Limb (tissue), 2 donors: Measurements from ENCODE around the gene MAML3.

Source experiments
- DNase-seq, 2 donors: peaks; one replicate each; pipeline ENCODE4 v3.0.0-alpha.2; 2016; ENCODE audit errors: extremely low spot score in 2 of 2

The MAML3 gene

GRCh38 chr4:139815778-139816601 lies 338.0 kb downstream of the MAML3 start:
- DNase-seq: peak; percentile 31 to 74

GRCh38 chr4:139814323-139815015 lies 339.5 kb downstream of the MAML3 start:
- DNase-seq: no peak

DNA sequence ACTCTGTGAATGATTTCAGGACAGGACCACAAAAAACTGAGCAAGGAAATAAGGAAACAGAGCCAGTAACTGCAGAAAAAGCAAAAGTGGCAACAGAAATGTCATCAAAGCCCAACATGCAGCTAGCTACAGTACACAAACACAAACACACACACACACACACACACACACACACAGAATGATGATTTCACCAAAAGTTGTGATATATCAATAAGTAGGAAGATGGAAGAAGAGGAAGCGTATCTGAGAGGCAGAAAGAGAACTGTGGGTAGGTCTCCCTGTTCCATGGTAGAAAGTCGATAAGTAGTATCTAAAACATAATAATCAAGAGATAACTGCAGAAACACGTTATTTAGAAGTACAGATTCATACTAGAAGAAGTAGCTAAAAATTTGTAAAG lies 340.1 kb downstream of the MAML3 start:
- DNase-seq: no peak

DNA sequence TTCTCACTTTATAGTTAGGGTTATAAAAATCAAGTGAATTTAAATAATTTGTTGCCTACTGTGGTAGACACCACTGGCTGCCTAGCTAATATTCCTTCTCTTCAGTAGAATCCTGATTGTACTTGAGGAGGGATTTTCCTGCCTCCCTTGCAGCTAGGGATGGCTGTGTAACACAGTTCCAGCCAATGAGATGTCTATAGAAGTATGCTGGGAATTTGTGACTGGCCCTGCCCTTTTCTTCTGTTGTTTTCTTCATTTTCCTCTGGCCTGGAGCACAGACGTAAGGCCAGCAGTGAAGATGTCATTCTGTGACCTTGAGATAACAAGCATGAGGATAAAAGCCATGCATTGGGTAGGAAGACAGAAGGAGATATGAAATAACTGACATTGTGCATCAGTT lies 343.3 kb downstream of the MAML3 start:
- DNase-seq: no peak

GRCh38 chr4:139809757-139810140 lies 344.2 kb downstream of the MAML3 start:
- no peak for DNase-seq

GRCh38 chr4:139808808-139809756 lies 344.9 kb downstream of the MAML3 start:
- peak; percentile 54 to 63 for DNase-seq

DNA sequence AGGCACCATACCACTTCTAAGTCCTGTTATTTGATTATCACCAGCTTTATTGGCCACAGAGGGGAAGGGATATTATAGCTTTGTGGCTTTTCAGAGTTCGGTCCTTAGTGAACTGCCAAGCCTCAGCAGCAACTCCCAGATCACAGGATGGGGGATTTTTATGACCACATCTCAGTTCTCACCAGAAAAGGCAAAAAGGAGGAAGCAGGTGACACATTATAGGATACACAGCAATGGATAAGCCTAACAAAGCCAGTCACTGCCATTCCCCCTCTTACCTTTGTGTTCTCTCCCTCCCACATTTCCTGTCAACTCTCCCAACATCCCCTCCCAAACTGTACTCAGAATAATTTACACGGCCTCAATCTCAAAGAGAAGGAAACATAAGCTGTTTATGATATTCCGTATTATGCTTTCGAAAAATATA lies 345.6 kb downstream of the MAML3 start:
- DNase-seq: no peak

DNA sequence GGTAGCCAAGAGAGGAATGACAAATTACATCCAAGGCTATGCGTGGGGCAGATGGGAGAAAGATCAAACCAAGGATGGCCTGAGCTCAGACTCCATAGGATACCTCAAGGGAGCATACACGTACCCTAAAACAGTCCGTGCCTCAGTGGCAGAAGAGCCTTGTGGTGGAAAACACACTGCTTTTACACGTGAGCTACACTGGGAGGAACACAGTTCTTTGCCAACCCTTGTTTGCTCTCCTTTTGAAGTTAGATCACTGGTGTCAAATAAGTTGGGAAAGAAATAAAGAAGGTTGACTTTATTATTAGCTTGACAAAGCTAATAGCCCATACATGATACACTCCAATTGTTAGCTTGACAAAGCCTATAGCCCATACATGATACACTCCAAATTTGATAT lies 346.5 kb downstream of the MAML3 start:
- no peak for DNase-seq

DNA sequence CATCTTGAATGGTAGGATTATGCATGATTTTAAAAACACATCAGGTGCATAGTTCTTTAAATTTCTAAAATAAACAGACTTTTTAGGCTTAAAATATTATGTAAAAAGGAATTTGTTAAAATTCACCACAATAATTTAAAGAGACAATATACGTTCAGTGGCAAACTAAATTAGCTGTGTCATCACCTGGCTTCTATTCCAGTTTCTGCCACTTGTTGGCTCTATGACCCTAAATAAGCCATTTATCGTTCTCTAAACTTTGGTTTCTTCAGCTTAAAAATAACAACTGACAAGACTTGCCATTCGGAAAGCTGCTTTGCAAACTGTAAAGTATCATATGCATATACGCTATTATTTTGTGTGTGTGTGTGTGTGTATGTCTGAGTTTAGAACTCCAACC lies 347.1 kb downstream of the MAML3 start:
- no peak for DNase-seq

DNA sequence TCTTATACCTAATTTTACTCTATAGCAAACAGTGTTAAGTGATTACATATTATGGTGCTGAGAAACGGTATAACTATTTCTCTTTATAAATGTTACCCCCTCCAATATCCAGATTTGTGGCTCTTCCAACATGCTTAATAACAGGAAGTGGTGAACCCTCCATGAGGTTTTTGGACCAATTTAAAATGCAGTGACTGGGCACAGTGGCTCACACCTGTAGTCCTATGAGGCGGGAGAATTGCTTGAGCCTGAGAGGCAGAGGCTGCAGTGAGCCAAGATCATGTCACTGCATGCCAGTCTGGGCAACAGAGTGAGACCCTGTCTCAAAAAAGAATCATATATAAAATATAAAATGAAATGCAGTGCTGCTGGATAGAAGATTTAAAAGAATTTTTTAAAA lies 351.1 kb downstream of the MAML3 start:
- no peak for DNase-seq

GRCh38 chr4:139802488-139802887 lies 351.5 kb downstream of the MAML3 start:
- no peak for DNase-seq

GRCh38 chr4:139801895-139802294 lies 352.1 kb downstream of the MAML3 start:
- no peak for DNase-seq

DNA sequence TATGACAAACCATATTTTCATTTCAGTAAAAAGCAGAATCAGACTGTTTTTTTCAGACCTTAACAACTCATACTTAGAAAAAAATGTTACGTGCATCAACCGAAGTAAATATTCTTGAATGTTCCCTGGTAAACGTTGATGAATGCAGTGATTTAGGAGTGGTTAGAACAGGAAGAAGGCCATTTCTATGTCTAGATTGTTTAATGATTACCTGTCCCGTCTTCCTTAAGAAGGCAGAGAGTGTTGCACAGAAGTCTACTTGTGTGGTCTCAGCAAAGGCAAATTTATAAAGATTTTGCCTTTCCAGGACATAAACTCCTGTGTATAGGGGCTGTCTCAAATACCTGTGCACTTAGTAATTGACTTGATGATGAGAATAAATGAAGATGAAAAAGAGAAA lies 353.9 kb downstream of the MAML3 start:
- DNase-seq: no peak

DNA sequence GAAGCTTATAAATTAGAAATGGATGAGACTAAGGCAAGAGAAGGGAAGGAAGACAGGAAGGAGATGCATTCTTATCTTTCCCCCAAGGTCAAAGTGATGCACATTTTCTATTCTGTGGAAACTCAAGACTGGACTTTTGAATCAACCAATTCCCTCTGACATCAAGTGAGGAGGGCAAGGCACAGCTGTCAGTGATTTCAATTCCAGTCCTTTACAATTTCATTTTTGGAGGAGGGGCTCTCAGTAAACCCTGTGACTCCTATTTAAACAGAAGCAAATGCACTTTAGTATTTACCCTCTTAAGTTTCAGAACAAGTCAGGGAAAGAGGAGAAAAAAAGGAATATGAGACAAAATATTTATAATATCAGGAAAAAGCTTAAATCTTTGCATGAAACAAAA lies 354.4 kb downstream of the MAML3 start:
- DNase-seq: no peak

GRCh38 chr4:139798456-139798855 lies 355.5 kb downstream of the MAML3 start:
- DNase-seq: no peak

DNA sequence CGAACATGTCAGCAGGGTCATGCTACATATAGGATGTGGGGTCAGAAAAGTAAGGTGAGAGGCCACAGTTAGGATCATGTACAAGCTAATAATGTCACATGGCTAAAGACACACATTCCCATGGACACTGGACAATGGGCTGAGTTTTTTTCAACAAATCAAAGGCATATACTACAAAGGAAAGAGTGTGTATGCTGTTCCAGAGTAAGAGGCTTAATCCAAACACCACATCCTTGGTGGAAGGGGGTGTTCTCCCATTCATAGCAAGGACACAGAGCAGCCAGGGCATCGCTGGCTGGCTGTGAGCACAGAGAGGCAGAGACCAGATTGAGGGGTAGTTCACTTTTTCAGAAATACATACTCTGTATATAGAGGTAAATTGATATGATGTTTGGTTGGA lies 356.7 kb downstream of the MAML3 start:
- DNase-seq: no peak

DNA sequence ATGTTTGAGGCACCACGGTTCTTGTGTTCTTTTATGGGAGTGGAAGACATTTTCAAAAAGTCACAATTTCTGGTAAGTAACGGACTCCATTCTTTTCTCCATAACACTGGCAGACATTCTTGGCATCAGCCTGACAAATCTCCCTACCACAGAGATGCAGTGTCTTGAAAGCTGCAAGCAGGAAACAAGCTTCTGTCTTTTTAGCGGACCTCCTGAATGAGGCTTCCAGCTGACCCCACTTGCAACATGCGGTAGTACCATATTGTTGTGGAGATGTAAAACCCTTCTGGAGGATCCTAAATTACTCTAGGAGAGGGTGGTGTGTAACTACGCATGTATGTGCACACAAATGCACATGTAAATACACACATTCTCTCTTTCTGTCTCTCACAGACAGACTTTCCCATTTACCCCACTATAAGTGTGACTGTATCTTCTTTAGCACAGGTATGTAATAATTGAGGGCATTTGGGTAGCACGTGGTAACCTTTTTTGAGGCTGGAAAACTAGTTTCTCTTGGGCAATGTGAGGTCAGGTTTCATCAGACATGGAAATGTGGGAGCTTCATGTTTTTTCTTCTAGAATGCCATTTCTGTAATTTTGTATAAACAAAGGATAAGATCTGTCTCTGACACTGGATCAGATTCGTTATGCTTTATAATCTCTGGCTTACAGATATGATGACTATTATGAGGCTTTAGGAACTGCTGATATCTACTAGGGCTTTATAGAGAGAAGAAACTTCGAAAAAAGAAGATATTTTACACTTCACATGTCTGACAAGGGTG lies 358.3 kb downstream of the MAML3 start:
- no peak for DNase-seq

DNA sequence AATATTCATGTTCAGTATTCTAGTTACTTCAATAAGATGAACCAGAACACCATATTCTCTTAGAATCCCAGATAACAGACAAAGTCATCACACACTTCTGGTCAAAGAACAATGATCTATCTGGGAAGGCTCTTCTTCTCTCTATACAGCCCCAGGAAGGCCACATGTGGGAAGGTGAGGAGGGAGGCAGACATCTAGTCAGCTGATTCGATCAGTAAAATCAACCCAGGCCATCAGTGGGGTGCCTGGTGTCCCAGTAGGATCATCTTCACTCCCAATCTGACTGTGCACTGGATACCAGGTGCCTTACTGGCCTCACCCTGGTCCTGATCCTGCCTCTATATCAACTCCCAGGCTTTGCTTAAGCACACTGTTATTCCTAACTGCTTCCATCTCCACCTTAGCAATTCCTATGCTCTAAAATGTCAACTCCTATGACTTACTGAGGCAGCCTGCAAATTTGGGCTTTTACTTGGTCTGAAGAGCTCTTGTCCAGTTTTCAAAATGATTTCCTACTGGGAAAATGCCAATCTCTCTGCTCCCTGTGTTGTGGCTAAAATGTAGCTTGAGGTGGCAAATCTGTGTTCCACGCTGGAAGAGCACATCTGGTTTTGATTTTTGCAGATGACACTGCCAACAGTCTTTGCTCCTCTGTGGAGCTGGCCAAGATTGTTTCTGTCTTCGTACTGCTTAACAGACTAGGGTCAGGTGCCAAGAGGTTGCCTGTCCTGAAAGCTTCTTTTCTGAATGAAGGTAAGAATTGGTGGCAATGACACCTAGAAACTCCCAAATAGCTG lies 359.6 kb downstream of the MAML3 start:
- peak in 1 of 2 donors; percentile 38 for DNase-seq

DNA sequence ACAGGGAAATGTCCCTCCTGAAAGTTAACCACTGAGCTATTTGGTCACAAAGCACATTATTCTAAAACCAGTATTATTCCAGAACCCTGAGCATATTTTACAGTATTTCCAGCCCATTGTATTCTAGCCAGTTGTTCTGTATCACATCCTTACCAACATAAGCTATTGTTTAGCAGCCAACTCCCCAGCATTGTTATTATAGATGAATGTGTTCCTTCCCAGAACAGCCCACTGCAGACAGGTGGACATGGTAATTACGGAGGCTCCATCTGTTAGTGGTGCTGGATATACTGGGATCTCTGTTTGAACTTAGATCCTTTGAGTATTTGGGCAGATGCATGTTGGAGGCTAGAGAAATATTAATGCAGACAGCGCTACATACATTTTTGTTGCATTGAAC lies 362.3 kb downstream of the MAML3 start:
- DNase-seq: no peak

DNA sequence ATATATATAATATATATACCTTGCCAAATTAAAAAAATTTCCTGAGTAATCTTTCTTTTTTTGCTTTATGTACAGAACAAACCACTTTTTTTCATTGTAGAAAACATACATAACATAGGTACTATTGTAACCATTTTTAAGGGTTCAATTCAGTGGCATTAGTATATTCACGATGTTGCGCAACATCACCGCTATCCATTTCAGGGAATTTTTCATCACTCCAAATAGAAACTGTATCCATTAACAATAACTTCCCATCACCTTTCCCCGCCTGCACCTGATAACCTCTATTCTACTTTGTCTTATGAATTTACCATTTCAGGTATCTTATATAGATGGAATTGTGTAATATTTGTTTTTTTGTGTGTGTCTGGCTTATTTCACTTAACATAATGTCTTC lies 363.7 kb downstream of the MAML3 start:
- no peak for DNase-seq
